GM12892 (cell line): ENCODE data around the gene ADGRD1.

Experiments
- DNase-seq: peaks from one replicate; pipeline ENCODE4 v3.0.0; 2011; ENCODE audit not compliant: insufficient read length
- FAIRE-seq: peaks from 2 replicates; lab custom pipeline; 2011; peaks lifted over from hg19 to GRCh38; lab: Jason Lieb, UNC
- POLR2A ChIP-seq: IDR thresholded peaks from 2 replicates; pipeline ENCODE4 v1.6.1; 2011; ENCODE audit warnings: low read depth, low read length, control low read depth
- POLR2AphosphoS5 ChIP-seq: IDR thresholded peaks from 2 replicates; pipeline ENCODE4 v1.6.1; 2011; ENCODE audit warnings: low read depth, low read length, control low read depth
- TAF1 ChIP-seq: IDR thresholded peaks from 2 replicates; pipeline ENCODE4 v1.6.1; 2011; ENCODE audit warnings: low read depth, mild to moderate bottlenecking, control low read depth, low read length, borderline replicate concordance

Gene ADGRD1

GRCh38 chr12:131176926-131177325, 223.2 kb downstream of the ADGRD1 start:
- no peak for FAIRE-seq
- DNase-seq: no peak
- no peak for TF ChIP-seq POLR2AphosphoS5
- no peak for TF ChIP-seq TAF1
- no peak for TF ChIP-seq POLR2A

GRCh38 chr12:131177599-131177998, 223.9 kb downstream of the ADGRD1 start:
- no peak for FAIRE-seq
- DNase-seq: no peak
- TF ChIP-seq POLR2AphosphoS5 (no peak), POLR2A (no peak), TAF1 (no peak)

GRCh38 chr12:131187602-131188001, 233.9 kb downstream of the ADGRD1 start:
- DNase-seq (no peak), FAIRE-seq (no peak)
- no peak for TF ChIP-seq POLR2AphosphoS5
- TF ChIP-seq TAF1: no peak
- TF ChIP-seq POLR2A: no peak

- FAIRE-seq (no peak), DNase-seq (no peak)
- TF ChIP-seq POLR2A: no peak
- no peak for TF ChIP-seq POLR2AphosphoS5
- no peak for TF ChIP-seq TAF1
Observed at GRCh38 chr12:131188131-131189050, 234.7 kb downstream of the ADGRD1 start.

GRCh38 chr12:131189781-131190180, 236.1 kb downstream of the ADGRD1 start:
- no peak for TF ChIP-seq POLR2AphosphoS5
- TF ChIP-seq TAF1: no peak
- no peak for TF ChIP-seq POLR2A
- FAIRE-seq: no peak
- DNase-seq: no peak

- TF ChIP-seq POLR2A (no peak), TAF1 (no peak), POLR2AphosphoS5 (no peak)
- DNase-seq: no peak
Observed at GRCh38 chr12:131190965-131191364, 237.3 kb downstream of the ADGRD1 start.

More at GRCh38 chr12:131190965-131191364, 237.3 kb downstream of the ADGRD1 start:
- FAIRE-seq: no peak
